ENCODE measurements around the gene NBR1.

DNA sequence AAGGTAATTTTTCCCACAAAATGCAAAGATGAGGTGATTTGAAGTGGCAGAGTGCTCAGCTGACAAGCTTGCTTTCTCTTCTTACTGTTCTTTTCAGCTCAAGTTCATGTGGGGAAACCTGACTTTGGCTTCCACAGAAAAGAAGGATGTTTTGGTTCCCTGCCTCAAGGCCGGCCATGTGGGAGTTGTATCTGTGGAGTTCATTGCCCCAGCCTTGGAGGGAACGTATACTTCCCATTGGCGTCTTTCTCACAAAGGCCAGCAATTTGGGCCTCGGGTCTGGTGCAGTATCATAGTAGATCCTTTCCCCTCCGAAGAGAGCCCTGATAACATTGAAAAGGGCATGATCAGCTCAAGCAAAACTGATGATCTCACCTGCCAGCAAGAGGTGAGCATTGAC is 22.2 kb downstream of the NBR1 start:
- TF ChIP-seq, protein P1, sequence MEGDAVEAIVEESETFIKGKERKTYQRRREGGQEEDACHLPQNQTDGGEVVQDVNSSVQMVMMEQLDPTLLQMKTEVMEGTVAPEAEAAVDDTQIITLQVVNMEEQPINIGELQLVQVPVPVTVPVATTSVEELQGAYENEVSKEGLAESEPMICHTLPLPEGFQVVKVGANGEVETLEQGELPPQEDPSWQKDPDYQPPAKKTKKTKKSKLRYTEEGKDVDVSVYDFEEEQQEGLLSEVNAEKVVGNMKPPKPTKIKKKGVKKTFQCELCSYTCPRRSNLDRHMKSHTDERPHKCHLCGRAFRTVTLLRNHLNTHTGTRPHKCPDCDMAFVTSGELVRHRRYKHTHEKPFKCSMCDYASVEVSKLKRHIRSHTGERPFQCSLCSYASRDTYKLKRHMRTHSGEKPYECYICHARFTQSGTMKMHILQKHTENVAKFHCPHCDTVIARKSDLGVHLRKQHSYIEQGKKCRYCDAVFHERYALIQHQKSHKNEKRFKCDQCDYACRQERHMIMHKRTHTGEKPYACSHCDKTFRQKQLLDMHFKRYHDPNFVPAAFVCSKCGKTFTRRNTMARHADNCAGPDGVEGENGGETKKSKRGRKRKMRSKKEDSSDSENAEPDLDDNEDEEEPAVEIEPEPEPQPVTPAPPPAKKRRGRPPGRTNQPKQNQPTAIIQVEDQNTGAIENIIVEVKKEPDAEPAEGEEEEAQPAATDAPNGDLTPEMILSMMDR (IDR thresholded peaks at IDR 0.05): no peak
- no peak for TF ChIP-seq POLR2A (IDR thresholded peaks at IDR 0.05)

All from thyroid gland (tissue), 4 donors.